H1 (cell line): ENCODE data around the gene NCAPG2. TPM values are rescaled to one million over a fixed set of nuclear protein-coding genes. Genes with fewer than 3 reads are reported as not detected.

Source experiments
- CTCF ChIA-PET: fragments of 300-600 bp; sonication (Branson Sonifier 250); formaldehyde crosslinking; loops from one replicate; lab custom pipeline; 2021; ENCODE audit not compliant: partially characterized antibody; lab: Charles Lee
- POLR2A ChIA-PET: fragments of 300-600 bp; sonication (Branson Sonifier 250); formaldehyde crosslinking; loops from one replicate; lab custom pipeline; 2021; ENCODE audit warnings: inconsistent platforms; ENCODE audit not compliant: partially characterized antibody; lab: Charles Lee
- DNase-seq, 2 experiments: peaks; one replicate each; pipeline versions ENCODE4 v3.0.0 to v3.0.0-alpha.2; 2010 to 2022; ENCODE audit warnings: low spot score in 2 of 2, low read depth in 1 of 2, mixed read lengths in 1 of 2
- FAIRE-seq: peaks from 2 replicates; lab custom pipeline; 2011; peaks lifted over from hg19 to GRCh38; lab: Jason Lieb, UNC
- H2AFZ ChIP-seq: 2 replicates; pipeline ENCODE4 v1.8.1; 2012; ENCODE audit warnings: low read length, inconsistent platforms
- H2AK5ac ChIP-seq: 2 replicates; pipeline ENCODE4 v1.6.1; 2013; ENCODE audit warnings: low read depth, low read length
- H2BK120ac ChIP-seq: replicated peaks from 2 replicates; pipeline ENCODE3; 2013; ENCODE audit warnings: low read depth, low read length, inconsistent platforms
- H2BK12ac ChIP-seq: 2 replicates; pipeline ENCODE4 v1.6.1; 2013; ENCODE audit warnings: low read depth, low read length
- H2BK15ac ChIP-seq: 2 replicates; pipeline ENCODE4 v1.6.1; 2013; ENCODE audit warnings: low read length
- H2BK20ac ChIP-seq: 2 replicates; pipeline ENCODE4 v1.6.1; 2013; ENCODE audit warnings: low read length
- H2BK5ac ChIP-seq: 2 replicates; pipeline ENCODE4 v1.6.1; 2013; ENCODE audit warnings: low read depth, low read length
- H3K14ac ChIP-seq: 2 replicates; pipeline ENCODE4 v1.6.1; 2013; ENCODE audit warnings: inconsistent platforms; ENCODE audit not compliant: insufficient read length
- H3K18ac ChIP-seq: 2 replicates; pipeline ENCODE4 v1.6.1; 2013; ENCODE audit warnings: low read length; ENCODE audit errors: extremely low read depth
- H3K23ac ChIP-seq: 2 replicates; pipeline ENCODE4 v1.6.1; 2013; ENCODE audit warnings: inconsistent platforms; ENCODE audit not compliant: insufficient read length
- H3K23me2 ChIP-seq: 2 replicates; pipeline ENCODE4 v1.6.1; 2013; ENCODE audit warnings: low read depth, low read length
- H3K27ac ChIP-seq: 2 replicates; pipeline ENCODE4 v1.6.1; 2011; ENCODE audit warnings: low read depth, low read length, inconsistent platforms
- H3K27me3 ChIP-seq, 4 experiments: replicated peaks in 1 of 4; 1 replicate in 1 of 4; 2 replicates in 3 of 4; pipeline versions ENCODE4 v1.6.1 to v1.8.1; 2011 to 2013; ENCODE audit warnings: low read length in 3 of 4, mild to moderate bottlenecking in 3 of 4, inconsistent platforms in 2 of 4, mixed read lengths in 2 of 4, moderate library complexity in 1 of 4; ENCODE audit not compliant: control insufficient read depth in 3 of 4, insufficient read depth in 3 of 4; ENCODE audit errors: extremely low read depth in 1 of 4
- H3K36me3 ChIP-seq, 4 experiments: 2 replicates each; pipeline versions ENCODE4 v1.6.1 to v1.8.1; 2011 to 2013; ENCODE audit warnings: mild to moderate bottlenecking in 4 of 4, low read length in 3 of 4, moderate library complexity in 2 of 4, control low read depth in 1 of 4, inconsistent platforms in 1 of 4; ENCODE audit not compliant: insufficient read depth in 4 of 4, control insufficient read depth in 2 of 4
- H3K4ac ChIP-seq: replicated peaks from 2 replicates; pipeline ENCODE3; 2013; ENCODE audit warnings: low read length, low read depth, mixed read lengths, inconsistent platforms; ENCODE audit not compliant: insufficient read length
- H3K4me1 ChIP-seq, 4 experiments: replicated peaks in 1 of 4; 1 replicate in 1 of 4; 2 replicates in 3 of 4; pipeline versions ENCODE4 v1.6.1 to v1.8.1; 2011 to 2013; ENCODE audit warnings: low read length in 3 of 4, inconsistent platforms in 2 of 4, mixed read lengths in 1 of 4; ENCODE audit not compliant: insufficient read depth in 4 of 4, control insufficient read depth in 3 of 4
- H3K4me2 ChIP-seq, 2 experiments: 2 replicates each; pipeline versions ENCODE4 v1.6.1 to v1.8.1; 2011 to 2013; ENCODE audit warnings: low read depth in 2 of 2, low read length in 2 of 2, control low read depth in 1 of 2, inconsistent platforms in 1 of 2, mild to moderate bottlenecking in 1 of 2; ENCODE audit not compliant: insufficient read depth in 1 of 2
- H3K4me3 ChIP-seq, 4 experiments: fragments of 200-600, 300-600 bp in 1 of 4; sonication (generic), shearing (Covaris generic), sonication (Bioruptor Twin) in 1 of 4; 2 replicates each; pipeline versions ENCODE4 v1.5.1 to v1.8.1; 2011 to 2016; ENCODE audit warnings: low read length in 4 of 4, low read depth in 3 of 4, control low read depth in 2 of 4, inconsistent platforms in 2 of 4, mild to moderate bottlenecking in 2 of 4, mixed read lengths in 1 of 4, moderate library complexity in 1 of 4; ENCODE audit not compliant: insufficient read depth in 2 of 4; ENCODE audit errors: extremely low read depth in 1 of 4
- H3K56ac ChIP-seq: replicated peaks from 2 replicates; pipeline ENCODE3; 2013; ENCODE audit warnings: low read depth, mild to moderate bottlenecking, mixed read lengths, low read length, inconsistent platforms; ENCODE audit not compliant: insufficient read length
- H3K79me1 ChIP-seq: 2 replicates; pipeline ENCODE4 v1.6.1; 2013; ENCODE audit warnings: low read depth, low read length, control low read depth
- H3K79me2 ChIP-seq, 2 experiments: 2 replicates each; pipeline versions ENCODE4 v1.6.1 to v1.8.1; 2012 to 2013; ENCODE audit warnings: low read length in 2 of 2, mild to moderate bottlenecking in 2 of 2, inconsistent platforms in 1 of 2; ENCODE audit not compliant: insufficient read depth in 2 of 2, control insufficient read depth in 1 of 2
- H3K9ac ChIP-seq, 4 experiments: replicated peaks in 1 of 4; 1 replicate in 1 of 4; 2 replicates in 3 of 4; pipeline versions ENCODE4 v1.6.1 to v1.8.1; 2011 to 2013; ENCODE audit warnings: low read depth in 3 of 4, low read length in 3 of 4, control low read depth in 2 of 4, mild to moderate bottlenecking in 2 of 4, moderate library complexity in 2 of 4, inconsistent platforms in 1 of 4; ENCODE audit errors: extremely low read depth in 1 of 4
- H3K9me3 ChIP-seq, 2 experiments: 2 replicates each; pipeline versions ENCODE4 v1.6.1 to v1.8.1; 2012 to 2013; ENCODE audit warnings: mild to moderate bottlenecking in 2 of 2, moderate library complexity in 2 of 2, control low read depth in 1 of 2, inconsistent platforms in 1 of 2, low read depth in 1 of 2, low read length in 1 of 2, mixed read lengths in 1 of 2; ENCODE audit not compliant: insufficient read depth in 2 of 2
- H4K20me1 ChIP-seq, 2 experiments: replicated peaks in 1 of 2; 2 replicates each; pipeline versions ENCODE3 to v1.8.1; 2011 to 2013; ENCODE audit warnings: inconsistent platforms in 2 of 2, low read length in 2 of 2, mild to moderate bottlenecking in 1 of 2; ENCODE audit not compliant: insufficient read depth in 2 of 2, control insufficient read depth in 1 of 2
- H4K5ac ChIP-seq: 2 replicates; pipeline ENCODE4 v1.6.1; 2013; ENCODE audit warnings: low read length, low read depth, mixed read lengths, inconsistent platforms; ENCODE audit not compliant: insufficient read length
- H4K8ac ChIP-seq: 2 replicates; pipeline ENCODE4 v1.8.0; 2013; ENCODE audit warnings: mild to moderate bottlenecking, moderate library complexity, low read length, inconsistent platforms; ENCODE audit not compliant: insufficient read depth; ENCODE audit errors: extremely low read depth
- H4K91ac ChIP-seq: replicated peaks from 2 replicates; pipeline ENCODE3; 2013; ENCODE audit warnings: low read length, mixed read lengths, inconsistent platforms; ENCODE audit not compliant: insufficient read length
- BACH1 ChIP-seq: IDR thresholded peaks from 2 replicates; pipeline ENCODE4 v1.6.1; 2012; ENCODE audit warnings: low read length, improper control_type of control experiment
- CTCF ChIP-seq, 3 experiments: IDR thresholded peaks; 1 replicate in 2 of 3; 2 replicates in 1 of 3; pipeline versions ENCODE4 v1.5.1 to v1.6.1; 2011; ENCODE audit warnings: low read length in 3 of 3, mild to moderate bottlenecking in 3 of 3, inconsistent platforms in 2 of 3, low read depth in 1 of 3, moderate library complexity in 1 of 3; ENCODE audit not compliant: insufficient read depth in 1 of 3; ENCODE audit errors: control extremely low read depth in 1 of 3
- JUND ChIP-seq: IDR thresholded peaks from 2 replicates; pipeline ENCODE4 v1.6.1; 2011; ENCODE audit warnings: mild to moderate bottlenecking, improper control_type of control experiment, low read length
- SAP30 ChIP-seq: fragments of 300-600 bp; sonication (generic); IDR thresholded peaks from 2 replicates; pipeline ENCODE4 v1.7.1; 2012; ENCODE audit warnings: low read length, moderate library complexity, mild to moderate bottlenecking, inconsistent platforms; ENCODE audit not compliant: insufficient read depth, insufficient replicate concordance
- SRF ChIP-seq: IDR thresholded peaks from 2 replicates; pipeline ENCODE4 v1.6.1; 2011; ENCODE audit warnings: mild to moderate bottlenecking, low read depth, low read length, moderate library complexity
- TAF1 ChIP-seq: IDR thresholded peaks from 2 replicates; pipeline ENCODE4 v1.6.1; 2011; ENCODE audit warnings: mild to moderate bottlenecking, low read depth, low read length
- TAF7 ChIP-seq: optimal IDR thresholded peaks from 2 replicates; pipeline ENCODE3; 2011; ENCODE audit warnings: low read depth, mild to moderate bottlenecking, inconsistent platforms, low read length, moderate library complexity, borderline replicate concordance
- ZNF274 ChIP-seq: IDR thresholded peaks from 2 replicates; pipeline ENCODE4 v1.7.0; 2012; ENCODE audit warnings: low read length, borderline replicate concordance; ENCODE audit errors: extremely low read depth
- WGBS, 2 experiments: shearing (Covaris generic) in 1 of 2; methylation state at CpG; one replicate each; pipeline versions ENCODE4 v1.1.6 to v1.1.7; 2013 to 2015; ENCODE audit warnings: low lambda C conversion rate in 2 of 2, mixed read lengths in 2 of 2, inconsistent platforms in 1 of 2, low coverage in 1 of 2, missing lambda C conversion rate in 1 of 2; ENCODE audit not compliant: insufficient replicate concordance in 2 of 2, insufficient coverage in 1 of 2, insufficient read length in 1 of 2; ENCODE audit errors: extremely low coverage in 1 of 2, missing lambda C conversion rate in 1 of 2; 5-methylcytosine and 5-hydroxymethylcytosine counted together
- polyA plus RNA-seq, 7 experiments: library from polyadenylated mRNA; depleted of rRNA in 3 of 7; stranded (reverse) in 5 of 7; unstranded in 2 of 7; fragments of >200 nt in 5 of 7; fragments of 200-250 nt in 2 of 7; gene quantifications; 1 replicate in 5 of 7; 2 replicates in 1 of 7; 4 replicates in 1 of 7; pipeline versions ENCODE4 v1.2.1 to v1.2.3, GENCODE V29; 2011 to 2013; ENCODE audit warnings: missing spikeins in 2 of 7, mixed read lengths in 2 of 7
- total RNA-seq: library from RNA; stranded (reverse); fragmentation: NEBNext Ultra II Directional; extraction: Animal tissue kit (Norgen Biotek cat#: 25700); gene quantifications from 2 replicates; pipeline ENCODE4 v1.2.1, GENCODE V29; 2021

The NCAPG2 gene
- total and polyA plus RNA-seq, 2 of the 8 experiments (the other 6 are each of a cell fraction or from before 2014, with no cell fraction given) = 49.9 to 119 TPM

- Histone ChIP-seq H3K14ac (no peak overlapping the region), H3K79me1 (no peaks in the 10 kb centered on the region; the same call in 1 of the 2 replicates), H3K56ac (no peak overlapping the region), H2BK15ac (peak overlapping the region; percentile 46; the same call in 1 of the 2 replicates), H3K79me2 (peaks cover 6 to 24% of the 10 kb centered on the region in 2 experiments), H3K23ac (no peak overlapping the region), H3K36me3 (no peaks in the 10 kb centered on the region), H4K5ac (no peak overlapping the region), H3K27me3 (no peaks in the 10 kb centered on the region), H3K23me2 (peaks cover 6% of the 10 kb centered on the region; the same call in 1 of the 2 replicates), H2AK5ac (no peak overlapping the region), H4K91ac (no peak overlapping the region), H2BK5ac (0 out of 2 replicates have a peak overlapping the region, but pooled peaks have one; percentile 18), H2AFZ (no peak overlapping the region), H4K8ac (peak overlapping the region; percentile 69; the same call in 1 of the 2 replicates), H3K4me2 (no peak overlapping the region; a peak in 1 of 4 replicates), H3K18ac (no peak overlapping the region), H3K9ac (no peak overlapping the region), H3K27ac (no peak overlapping the region), H4K20me1 (no peaks in the 10 kb centered on the region), H3K4me1 (peaks cover 1 to 8% (median 7%) of the 10 kb centered on the region in 4 experiments; a peak in 6 of 7 replicates), H2BK120ac (no peak overlapping the region), H3K4me3 (0 out of 8 replicates have a peak overlapping the region, but pooled peaks of 1 of the 4 experiments have one; percentile 17), H2BK20ac (no peak overlapping the region), H2BK12ac (no peak overlapping the region), H3K9me3 (no peaks in the 10 kb centered on the region), H3K4ac (no peak overlapping the region)
- 89% methylated on average over 29 of the region's 29 CpGs; no CpG with 5 or more reads in 1 of the 2 experiments for WGBS, 2 experiments
- no peak for DNase-seq
- CTCF ChIA-PET = interaction anchor here (0.8 to 4.3 kb wide), 6 partner anchors 8 to 270 kb away, joined by 3 to 37 read pairs (median 3); no protein-coding TSS in a partner anchor
- no peak for FAIRE-seq
- POLR2A ChIA-PET = interaction anchor here (1.0 kb wide), 1 partner anchor 24 kb away, joined by 3 read pairs; no protein-coding TSS in a partner anchor
- TF ChIP-seq TAF7 = no peak
- TF ChIP-seq JUND = no peak
- no peak for TF ChIP-seq TAF1
- no peak for TF ChIP-seq ZNF274
- TF ChIP-seq SRF = no peak
- no peak for TF ChIP-seq SAP30
- TF ChIP-seq CTCF (IDR thresholded peaks at IDR 0.05; ENCODE audit: control extremely low read depth in 1 of 3, insufficient read depth in 1 of 3, low read depth in 1 of 3, low read length in 3 of 3) = no peak
- no peak for TF ChIP-seq BACH1
Measured at GRCh38 chr7:158706710-158707590, 2.3 kb upstream of the NCAPG2 start.
